DMS53 treated with DMSO at 0.1 percent for 48 hours (cell line): Measurements from ENCODE around the gene BRAT1.

Experiments
- DNase-seq: peaks from one replicate; lab custom pipeline; 2025; ENCODE audit not compliant: unreplicated experiment; lab: John Stamatoyannopoulos, UW

BRAT1 gene

GRCh38 chr7:2585446-2585845, 30.1 kb upstream of the BRAT1 start:
- DNase-seq: no peak

- no peak for DNase-seq
These were observed 28.7 kb upstream of the BRAT1 start for GRCh38 chr7:2583798-2584580.

GRCh38 chr7:2582006-2582735, 26.8 kb upstream of the BRAT1 start:
- DNase-seq: no peak

GRCh38 chr7:2580636-2581035, 25.3 kb upstream of the BRAT1 start:
- no peak for DNase-seq

GRCh38 chr7:2577914-2578680, 22.8 kb upstream of the BRAT1 start:
- no peak for DNase-seq

GRCh38 chr7:2576742-2577491, 21.6 kb upstream of the BRAT1 start:
- no peak for DNase-seq

GRCh38 chr7:2575733-2576340, 20.5 kb upstream of the BRAT1 start:
- DNase-seq: no peak

- DNase-seq: no peak
These were observed 19.9 kb upstream of the BRAT1 start for GRCh38 chr7:2575046-2575732.

- DNase-seq: no peak
These were observed 18.4 kb upstream of the BRAT1 start for GRCh38 chr7:2573761-2574160.

- DNase-seq: no peak
These were observed 16.9 kb upstream of the BRAT1 start for GRCh38 chr7:2572101-2572842.

- no peak for DNase-seq
These were observed 16.1 kb upstream of the BRAT1 start for GRCh38 chr7:2571409-2571808.

GRCh38 chr7:2570021-2570420, 14.7 kb upstream of the BRAT1 start:
- no peak for DNase-seq

- DNase-seq: no peak
These were observed 14.1 kb upstream of the BRAT1 start for GRCh38 chr7:2569421-2569820.

- no peak for DNase-seq
These were observed 13.3 kb upstream of the BRAT1 start for GRCh38 chr7:2568521-2569223.

GRCh38 chr7:2567679-2568278, 12.5 kb upstream of the BRAT1 start:
- no peak for DNase-seq

GRCh38 chr7:2566890-2567678, 11.8 kb upstream of the BRAT1 start:
- no peak for DNase-seq

GRCh38 chr7:2566348-2566889, 11.1 kb upstream of the BRAT1 start:
- DNase-seq: no peak
